Neural cell (in vitro differentiated cells): ENCODE data around the gene SEZ6. TPM values are rescaled to one million over a fixed set of nuclear protein-coding genes. Genes with fewer than 3 reads are reported as not detected.

Experiments
- H2AFZ ChIP-seq: fragments of 200-600, 300-800 bp; sonication (generic), shearing (Covaris generic); 2 replicates; pipeline ENCODE4 v1.6.0; 2014; ENCODE audit warnings: low read depth, mild to moderate bottlenecking, antibody characterized with exemption, low read length, moderate library complexity
- H3F3A ChIP-seq: fragments of 200-600 bp; shearing (Covaris generic); 2 replicates; pipeline ENCODE4 v1.6.1; 2016; ENCODE audit warnings: mild to moderate bottlenecking, moderate library complexity, mixed read lengths, antibody characterized with exemption, low read length; ENCODE audit not compliant: insufficient read depth, poor library complexity, severe bottlenecking
- H3K27ac ChIP-seq: fragments of 200-600, 300-800 bp; sonication (generic), shearing (Covaris generic); 2 replicates; pipeline ENCODE4 v1.5.1; 2014; ENCODE audit warnings: mild to moderate bottlenecking, low read length, moderate library complexity
- H3K27me3 ChIP-seq: fragments of 300-800, 200-600 bp; sonication (generic), shearing (Covaris generic); 2 replicates; pipeline ENCODE4 v1.6.0; 2014; ENCODE audit warnings: mild to moderate bottlenecking, low read depth, low read length, moderate library complexity; ENCODE audit not compliant: insufficient read depth
- H3K36me3 ChIP-seq: fragments of 300-800, 200-600 bp; sonication (generic), shearing (Covaris generic); 2 replicates; pipeline ENCODE4 v1.5.1; 2014; ENCODE audit warnings: mild to moderate bottlenecking, antibody characterized with exemption, low read length, moderate library complexity; ENCODE audit not compliant: insufficient read depth
- H3K4me2 ChIP-seq: fragments of 300-800, 200-600 bp; sonication (generic), shearing (Covaris generic); 2 replicates; pipeline ENCODE4 v1.6.0; 2014; ENCODE audit warnings: mild to moderate bottlenecking, low read length
- H3K4me3 ChIP-seq: fragments of 300-800, 200-600 bp; sonication (generic), shearing (Covaris generic); 2 replicates; pipeline ENCODE4 v1.5.1; 2014; ENCODE audit warnings: mild to moderate bottlenecking, low read length, moderate library complexity
- H3K79me2 ChIP-seq: fragments of 200-600 bp; shearing (Covaris generic); replicated peaks from 2 replicates; pipeline ENCODE4 v1.6.0; 2014; ENCODE audit warnings: mild to moderate bottlenecking, low read length, moderate library complexity; ENCODE audit not compliant: insufficient read depth
- H3K9ac ChIP-seq: fragments of 300-800, 200-600 bp; sonication (generic), shearing (Covaris generic); 2 replicates; pipeline ENCODE4 v1.6.1; 2016; ENCODE audit warnings: mild to moderate bottlenecking, low read length, mixed read lengths
- H3K9me2 ChIP-seq: fragments of 200-600 bp; shearing (Covaris generic); 2 replicates; pipeline ENCODE4 v1.6.1; 2016; ENCODE audit warnings: mild to moderate bottlenecking, low read length, mixed read lengths; ENCODE audit not compliant: insufficient read depth
- H3K9me3 ChIP-seq: fragments of 200-600, 300-800 bp; sonication (generic), shearing (Covaris generic); 2 replicates; pipeline ENCODE4 v1.6.1; 2016; ENCODE audit warnings: mild to moderate bottlenecking, mixed run types, low read length, moderate library complexity, mixed read lengths
- H4K20me1 ChIP-seq: fragments of 200-600 bp; shearing (Covaris generic); 2 replicates; pipeline ENCODE4 v1.6.1; 2016; ENCODE audit warnings: mild to moderate bottlenecking, mixed run types; ENCODE audit not compliant: insufficient read depth
- CTCF ChIP-seq: fragments of 450-650 bp; IDR thresholded peaks from 2 replicates; pipeline ENCODE4 v1.5.1; 2014; ENCODE audit warnings: antibody characterized with exemption, mild to moderate bottlenecking, moderate library complexity; ENCODE audit not compliant: poor library complexity, severe bottlenecking
- EP300 ChIP-seq: fragments of 450-650 bp; conservative IDR thresholded peaks from 2 replicates; pipeline ENCODE4 v1.6.1; 2014; ENCODE audit warnings: antibody characterized with exemption, mild to moderate bottlenecking, moderate library complexity; ENCODE audit not compliant: poor library complexity, severe bottlenecking
- EZH2 ChIP-seq: fragments of 200-600, 300-800 bp; shearing (Covaris generic), sonication (generic); IDR thresholded peaks from 2 replicates; pipeline ENCODE4 v1.6.1; 2014; ENCODE audit warnings: antibody characterized with exemption, low read length, borderline replicate concordance, mild to moderate bottlenecking; ENCODE audit not compliant: insufficient read depth, poor library complexity, severe bottlenecking
- MXI1 ChIP-seq: fragments of 450-650 bp; conservative IDR thresholded peaks from 2 replicates; pipeline ENCODE4 v1.6.1; 2014; ENCODE audit warnings: antibody characterized with exemption, mild to moderate bottlenecking; ENCODE audit not compliant: poor library complexity, severe bottlenecking
- POLR2AphosphoS5 ChIP-seq: IDR thresholded peaks from 2 replicates; pipeline ENCODE4 v1.6.1; 2012
- RAD21 ChIP-seq: fragments of 450-650 bp; conservative IDR thresholded peaks from 2 replicates; pipeline ENCODE4 v1.6.1; 2014; ENCODE audit warnings: antibody characterized with exemption, mild to moderate bottlenecking, moderate library complexity
- REST ChIP-seq: IDR thresholded peaks from 2 replicates; pipeline ENCODE4 v1.6.1; 2012; ENCODE audit warnings: borderline replicate concordance
- SMC3 ChIP-seq: fragments of 450-650 bp; conservative IDR thresholded peaks from 2 replicates; pipeline ENCODE4 v1.6.1; 2014; ENCODE audit warnings: antibody characterized with exemption, mild to moderate bottlenecking, moderate library complexity; ENCODE audit not compliant: poor library complexity
- TAF1 ChIP-seq: IDR thresholded peaks from 2 replicates; pipeline ENCODE4 v1.6.1; 2012; ENCODE audit warnings: low read depth
- polyA plus RNA-seq: library from polyadenylated mRNA; depleted of rRNA; stranded (reverse); fragments of >200 nt; gene quantifications from 2 replicates; pipeline ENCODE4 v1.2.3, GENCODE V29; 2014

The SEZ6 gene
- polyA plus RNA-seq, 1 donor from 2014 or later: 15.1 TPM

GRCh38 chr17:28944343-28944742 lies 61.5 kb downstream of the SEZ6 start:
- H3K4me2 ChIP-seq: no peak overlapping the region
- no peaks in the 10 kb centered on the region for H3K27me3 ChIP-seq
- H2AFZ ChIP-seq: no peak overlapping the region
- H3F3A ChIP-seq: peaks cover 2% of the 10 kb centered on the region
- H3K36me3 ChIP-seq: no peaks in the 10 kb centered on the region
- H3K9me2 ChIP-seq: no peaks in the 10 kb centered on the region
- no peak overlapping the region for H3K9ac ChIP-seq
- TF ChIP-seq CTCF (no peak), EZH2 (no peak), EP300 (no peak), REST (no peak), RAD21 (no peak), POLR2AphosphoS5 (no peak), SMC3 (no peak), MXI1 (no peak), TAF1 (no peak)
- peaks cover 82% of the 10 kb centered on the region for H3K79me2 ChIP-seq
- H3K27ac ChIP-seq: no peak overlapping the region
- no peak overlapping the region for H3K4me3 ChIP-seq
- peaks cover 19% of the 10 kb centered on the region for H4K20me1 ChIP-seq
- H3K9me3 ChIP-seq: no peaks in the 10 kb centered on the region

GRCh38 chr17:28942925-28943324 lies 62.9 kb downstream of the SEZ6 start:
- Histone ChIP-seq H2AFZ (no peak overlapping the region), H3K4me2 (no peak overlapping the region), H3K9ac (no peak overlapping the region), H3K9me2 (no peaks in the 10 kb centered on the region), H4K20me1 (peaks cover 22% of the 10 kb centered on the region), H3K9me3 (no peaks in the 10 kb centered on the region), H3K79me2 (peaks cover 81% of the 10 kb centered on the region), H3K4me3 (no peak overlapping the region), H3F3A (peaks cover 4% of the 10 kb centered on the region), H3K36me3 (no peaks in the 10 kb centered on the region), H3K27me3 (no peaks in the 10 kb centered on the region), H3K27ac (no peak overlapping the region)
- TF ChIP-seq REST: no peak
- no peak for TF ChIP-seq EZH2
- no peak for TF ChIP-seq POLR2AphosphoS5
- TF ChIP-seq EP300: no peak
- TF ChIP-seq CTCF: no peak
- TF ChIP-seq SMC3: no peak
- no peak for TF ChIP-seq RAD21
- TF ChIP-seq MXI1: no peak
- no peak for TF ChIP-seq TAF1
